Testis (tissue), 3 donors: ENCODE measurements around the gene TGFB1I1. TPM values are rescaled to one million over a fixed set of nuclear protein-coding genes. Genes with fewer than 3 reads are reported as not detected.
"Not testable (repeated sequence)": the region's sequence is repeated elsewhere in the genome, so short reads cannot be mapped to it uniquely, and the experiment has no call there.

Experiments used
- DNase-seq: peaks from one replicate; pipeline ENCODE4 v3.0.0-alpha.2; 2019
- H3K27ac ChIP-seq, 2 donors: fragments of 200-600 bp; sonication (generic); one replicate each; pipeline ENCODE4 v1.5.1; 2019
- H3K27me3 ChIP-seq: fragments of 200-600 bp; sonication (generic); one replicate; pipeline ENCODE4 v1.5.1; 2019
- H3K36me3 ChIP-seq: fragments of 200-600 bp; sonication (generic); one replicate; pipeline ENCODE4 v1.5.1; 2017; ENCODE audit warnings: low read depth; ENCODE audit errors: missing control alignments
- H3K4me1 ChIP-seq: fragments of 200-600 bp; sonication (generic); one replicate; pipeline ENCODE4 v1.5.1; 2019
- H3K4me3 ChIP-seq, 2 donors: fragments of 200-600 bp; sonication (generic); one replicate each; pipeline ENCODE4 v1.5.1; 2017 to 2019
- H3K9me3 ChIP-seq: fragments of 200-600 bp; sonication (generic); one replicate; pipeline ENCODE4 v1.5.1; 2017
- POLR2A ChIP-seq: fragments of 450-650 bp; IDR thresholded peaks from one replicate; pipeline ENCODE4 v1.6.1; 2017; ENCODE audit warnings: antibody characterized with exemption, mild to moderate bottlenecking, moderate library complexity
- WGBS, 2 donors: methylation state at CpG; one replicate each; pipeline ENCODE4 v1.1.5; 2018; 5-methylcytosine and 5-hydroxymethylcytosine counted together
- intact Hi-C: fragments of 100-400 bp; cut with DNase I; formaldehyde crosslinking; loops from one replicate; pipeline ENCODE4 v1.15.1; 2023; ENCODE audit warnings: low total_unique reads
- polyA plus RNA-seq: library from polyadenylated mRNA; stranded (reverse); fragments of 350-450 nt; fragmentation: Illumina TruSeq; extraction: RNeasy Lipid Tissue Mini Kit (QIAGEN cat#74804); gene quantifications from one replicate; pipeline ENCODE4 v1.2.3, GENCODE V29; 2014; ENCODE audit warnings: low read depth, low replicate concordance; ENCODE audit not compliant: insufficient read depth
- total RNA-seq, 2 donors: library from RNA; depleted of rRNA; stranded (reverse); fragments of >200 nt; gene quantifications; one replicate each; pipeline ENCODE4 v1.2.3, GENCODE V29; 2016
- TF ChIP-seq, protein P1 (sequence below), 3 experiments: fragments of 450-650 bp in 2 of 3; fragments of 200-600 bp in 1 of 3; sonication (generic) in 1 of 3; IDR thresholded peaks; one replicate each; pipeline ENCODE4 v1.5.1; 2016 to 2019; ENCODE audit warnings: antibody characterized with exemption in 3 of 3, mild to moderate bottlenecking in 2 of 3, moderate library complexity in 1 of 3

Gene TGFB1I1
- total and polyA plus RNA-seq, 3 donors from 2014 or later = 13.6 to 31.7 (median 28.4) TPM

DNA sequence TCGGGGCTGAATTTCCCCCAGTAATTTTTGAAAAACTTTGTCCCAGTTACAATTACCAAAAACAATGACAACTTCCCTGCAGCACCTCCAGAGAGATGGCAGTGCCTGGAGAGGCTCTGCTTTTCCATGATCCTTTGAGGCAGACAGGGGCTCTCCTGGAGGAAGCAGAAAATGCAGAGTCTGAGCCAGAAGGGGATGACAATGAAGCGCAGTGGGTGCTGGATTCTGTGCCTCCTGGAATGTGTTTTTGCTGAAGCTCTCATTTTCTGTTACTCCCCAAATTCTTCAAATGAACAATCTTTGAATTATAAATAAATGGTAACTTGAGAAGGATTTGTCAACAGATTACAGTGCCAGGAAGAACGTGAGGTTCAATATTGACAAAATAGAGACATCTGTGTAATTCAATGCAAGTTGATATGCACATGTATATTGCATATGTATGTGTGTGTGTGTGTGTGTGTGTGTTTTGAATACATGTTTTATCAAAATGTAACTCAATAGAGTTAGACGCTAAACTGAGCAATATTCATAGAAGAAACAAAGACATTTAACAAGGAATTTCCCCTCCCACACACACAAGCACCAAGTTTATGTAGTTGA lies 45.9 kb downstream of the TGFB1I1 start:
- H3K4me3 ChIP-seq = no peak overlapping the region
- intact Hi-C loops = no loop called here
- H3K9me3 ChIP-seq = no peaks in the 10 kb centered on the region
- 71 to 82% methylated on average over 4 of the region's 4 CpGs for WGBS, 2 donors
- H3K4me1 ChIP-seq = no peaks in the 10 kb centered on the region
- H3K36me3 ChIP-seq = no peaks in the 10 kb centered on the region
- no peak for DNase-seq
- TF ChIP-seq, protein P1, sequence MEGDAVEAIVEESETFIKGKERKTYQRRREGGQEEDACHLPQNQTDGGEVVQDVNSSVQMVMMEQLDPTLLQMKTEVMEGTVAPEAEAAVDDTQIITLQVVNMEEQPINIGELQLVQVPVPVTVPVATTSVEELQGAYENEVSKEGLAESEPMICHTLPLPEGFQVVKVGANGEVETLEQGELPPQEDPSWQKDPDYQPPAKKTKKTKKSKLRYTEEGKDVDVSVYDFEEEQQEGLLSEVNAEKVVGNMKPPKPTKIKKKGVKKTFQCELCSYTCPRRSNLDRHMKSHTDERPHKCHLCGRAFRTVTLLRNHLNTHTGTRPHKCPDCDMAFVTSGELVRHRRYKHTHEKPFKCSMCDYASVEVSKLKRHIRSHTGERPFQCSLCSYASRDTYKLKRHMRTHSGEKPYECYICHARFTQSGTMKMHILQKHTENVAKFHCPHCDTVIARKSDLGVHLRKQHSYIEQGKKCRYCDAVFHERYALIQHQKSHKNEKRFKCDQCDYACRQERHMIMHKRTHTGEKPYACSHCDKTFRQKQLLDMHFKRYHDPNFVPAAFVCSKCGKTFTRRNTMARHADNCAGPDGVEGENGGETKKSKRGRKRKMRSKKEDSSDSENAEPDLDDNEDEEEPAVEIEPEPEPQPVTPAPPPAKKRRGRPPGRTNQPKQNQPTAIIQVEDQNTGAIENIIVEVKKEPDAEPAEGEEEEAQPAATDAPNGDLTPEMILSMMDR (IDR thresholded peaks at IDR 0.05) = no peak
- TF ChIP-seq POLR2A = no peak
- no peaks in the 10 kb centered on the region for H3K27me3 ChIP-seq
- H3K27ac ChIP-seq = no peak overlapping the region

DNA sequence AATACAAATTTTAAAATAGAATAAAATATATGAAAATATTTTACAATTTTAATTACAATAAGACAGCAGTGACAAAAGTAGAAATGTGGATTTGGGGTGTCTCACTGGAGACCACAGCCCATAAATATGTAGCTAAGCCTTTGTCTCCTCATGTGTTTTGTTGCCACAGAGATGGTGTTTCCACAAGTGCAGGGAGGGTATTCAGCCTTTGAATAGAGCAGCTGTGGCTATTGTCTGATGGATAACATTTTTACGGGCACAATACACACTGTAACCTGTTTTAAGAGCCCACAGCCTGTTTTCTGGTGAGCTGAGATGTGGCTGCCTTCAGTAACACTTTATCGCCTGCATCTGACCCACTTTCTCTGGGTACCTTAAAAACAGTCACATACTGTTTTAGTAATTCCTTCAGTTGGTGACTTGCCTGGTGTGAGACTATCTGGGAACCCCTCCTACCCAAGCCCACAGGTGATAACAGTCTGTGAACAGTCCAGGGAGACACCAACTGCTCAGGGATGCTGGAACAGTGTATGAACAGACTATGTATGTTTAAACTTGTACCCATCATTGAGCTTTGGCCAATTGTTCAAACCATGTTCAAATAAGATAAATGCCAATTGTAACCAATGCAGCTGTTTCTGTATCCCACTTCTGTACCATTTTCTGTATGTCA lies 47.9 kb downstream of the TGFB1I1 start:
- H3K36me3 ChIP-seq = no peaks in the 10 kb centered on the region
- TF ChIP-seq, protein P1 (IDR thresholded peaks at IDR 0.05) = no peak
- no peak for TF ChIP-seq POLR2A
- H3K27me3 ChIP-seq = no peaks in the 10 kb centered on the region
- no peak for DNase-seq
- H3K4me3 ChIP-seq = no peak overlapping the region
- WGBS, 2 donors = 74 to 76% methylated on average over 2 of the region's 2 CpGs
- no peaks in the 10 kb centered on the region for H3K9me3 ChIP-seq
- no peak overlapping the region for H3K27ac ChIP-seq
- intact Hi-C loops = no loop called here
- no peaks in the 10 kb centered on the region for H3K4me1 ChIP-seq

DNA sequence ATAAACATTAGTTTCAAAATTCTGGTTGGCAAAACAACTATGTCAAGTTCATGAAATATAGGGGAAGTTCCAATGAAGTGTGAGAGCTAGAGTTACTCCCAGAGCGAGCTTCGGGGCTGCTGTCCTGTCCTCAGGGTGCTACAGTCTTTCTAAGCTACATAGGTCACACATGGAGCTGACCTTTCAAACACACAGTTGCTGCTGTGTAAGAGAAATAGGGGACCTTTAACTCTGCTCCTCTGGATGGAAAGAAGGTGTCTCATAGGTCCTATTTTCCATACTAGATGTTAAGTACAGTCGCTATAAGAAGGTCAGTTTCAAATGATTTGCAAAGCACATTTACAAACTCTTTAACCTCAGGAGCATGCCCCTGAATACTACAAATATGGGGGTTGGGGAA lies 49.4 kb downstream of the TGFB1I1 start:
- DNase-seq = no peak

DNA sequence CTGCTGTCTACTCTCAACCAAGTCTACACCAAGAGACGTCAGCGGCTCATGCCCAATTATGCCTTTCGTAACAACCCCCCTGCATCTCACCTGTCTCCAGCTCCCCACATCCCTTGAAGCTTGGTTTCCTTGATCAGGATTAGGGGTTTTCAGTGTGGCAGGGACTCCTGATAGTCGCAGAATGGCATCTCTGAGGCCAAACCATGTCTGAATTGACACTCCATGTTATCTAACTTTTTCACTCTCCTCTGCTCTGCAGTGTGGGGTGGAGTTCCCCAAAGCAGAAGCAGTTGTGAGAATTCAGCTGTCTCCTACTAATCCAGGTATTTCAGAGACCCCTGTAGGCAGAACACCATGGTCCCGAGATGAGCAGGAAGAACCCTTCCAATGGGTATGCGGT lies 50.1 kb downstream of the TGFB1I1 start:
- H3K4me1 ChIP-seq = no peaks in the 10 kb centered on the region

More for the DNA sequence above, 49.4 kb downstream of the TGFB1I1 start:
- intact Hi-C loops = no loop called here
- TF ChIP-seq POLR2A = no peak
- TF ChIP-seq, protein P1 (IDR thresholded peaks at IDR 0.05) = no peak
- no peak overlapping the region for H3K27ac ChIP-seq
- H3K4me3 ChIP-seq = no peak overlapping the region
- 77 to 97% methylated on average over 3 of the region's 3 CpGs for WGBS, 2 donors
- H3K36me3 ChIP-seq = no peaks in the 10 kb centered on the region
- H3K27me3 ChIP-seq = no peaks in the 10 kb centered on the region
- no peaks in the 10 kb centered on the region for H3K4me1 ChIP-seq
- H3K9me3 ChIP-seq = no peaks in the 10 kb centered on the region

DNA sequence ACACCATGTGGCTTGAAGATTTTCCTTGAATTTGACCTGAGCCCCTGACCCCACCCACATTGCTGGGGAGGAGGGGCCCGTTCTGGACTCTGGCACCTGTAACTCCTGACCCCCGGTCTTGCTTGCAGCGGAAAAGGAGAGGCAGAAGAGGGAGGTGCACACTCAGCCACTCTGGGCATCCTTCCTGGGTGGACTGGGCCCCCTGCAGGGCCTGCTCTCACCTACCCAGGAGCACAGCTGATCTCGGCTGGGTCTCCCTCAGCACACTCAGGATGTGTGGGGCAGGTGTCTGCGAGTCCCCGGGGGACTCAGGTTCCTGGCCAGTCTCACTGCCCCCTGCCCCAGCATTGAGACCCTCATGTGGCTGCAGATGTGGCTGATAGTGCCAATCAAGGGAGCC lies 51.8 kb downstream of the TGFB1I1 start:
- intact Hi-C loops, DNase-seq: not testable (repeated sequence)

More for the DNA sequence above, 50.1 kb downstream of the TGFB1I1 start:
- no peaks in the 10 kb centered on the region for H3K36me3 ChIP-seq
- DNase-seq = no peak
- H3K4me3 ChIP-seq = no peak overlapping the region
- no peaks in the 10 kb centered on the region for H3K9me3 ChIP-seq
- no peak overlapping the region for H3K27ac ChIP-seq
- intact Hi-C loops = no loop called here
- no peaks in the 10 kb centered on the region for H3K27me3 ChIP-seq
- TF ChIP-seq, protein P1 (IDR thresholded peaks at IDR 0.05) = no peak
- no peak for TF ChIP-seq POLR2A
- 89 to 91% methylated on average over 6 of the region's 6 CpGs for WGBS, 2 donors

More for the DNA sequence above, 51.8 kb downstream of the TGFB1I1 start:
- H3K4me3 ChIP-seq, H3K9me3 ChIP-seq, H3K36me3 ChIP-seq, H3K4me1 ChIP-seq, H3K27me3 ChIP-seq, H3K27ac ChIP-seq: not testable (repeated sequence)
- WGBS, 2 donors = 40 to 83% methylated on average over 2 of the region's 6 CpGs
